ENCODE data around the gene IGSF21.

IGSF21 gene

DNA sequence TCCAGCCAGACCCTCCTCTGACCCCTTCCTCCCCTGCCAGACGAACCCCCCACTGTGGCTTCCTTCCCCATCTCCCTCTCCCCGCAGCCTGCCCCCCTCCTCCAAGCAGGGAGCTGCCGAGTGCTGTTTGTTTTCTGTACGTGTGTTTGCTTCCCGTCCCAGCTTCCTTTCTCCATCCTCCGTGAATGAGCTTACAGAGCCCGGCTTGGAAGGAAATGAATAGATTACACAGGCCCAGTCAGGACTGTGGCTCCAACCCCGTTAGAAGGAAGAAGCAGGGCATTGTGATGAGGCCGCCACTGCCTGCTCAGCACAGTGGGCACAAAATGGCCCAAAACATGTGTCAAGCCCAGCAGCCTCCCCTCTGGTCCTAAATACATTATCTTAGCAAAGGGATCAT lies 123.2 kb downstream of the IGSF21 start:
- no peak for DNase-seq

DNA sequence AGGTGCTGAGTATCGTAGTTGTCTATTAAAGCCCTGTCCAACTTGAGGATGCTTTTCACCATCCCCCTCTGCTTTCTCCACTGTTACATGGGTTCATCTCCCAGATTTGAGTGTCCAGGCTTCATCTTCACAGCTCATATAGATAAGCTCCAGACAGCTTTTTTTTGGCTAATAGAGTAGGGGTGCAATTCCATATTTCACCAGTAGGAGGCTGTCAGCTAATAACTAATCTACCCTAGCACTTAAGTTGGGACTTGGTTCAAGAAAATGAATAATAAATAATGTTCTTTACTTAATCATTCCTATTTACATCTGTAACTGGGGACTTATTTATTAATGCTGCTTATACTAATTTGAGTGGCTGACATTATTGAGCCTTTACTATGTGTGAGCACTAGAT lies 124.5 kb downstream of the IGSF21 start:
- DNase-seq, result no peak

DNA sequence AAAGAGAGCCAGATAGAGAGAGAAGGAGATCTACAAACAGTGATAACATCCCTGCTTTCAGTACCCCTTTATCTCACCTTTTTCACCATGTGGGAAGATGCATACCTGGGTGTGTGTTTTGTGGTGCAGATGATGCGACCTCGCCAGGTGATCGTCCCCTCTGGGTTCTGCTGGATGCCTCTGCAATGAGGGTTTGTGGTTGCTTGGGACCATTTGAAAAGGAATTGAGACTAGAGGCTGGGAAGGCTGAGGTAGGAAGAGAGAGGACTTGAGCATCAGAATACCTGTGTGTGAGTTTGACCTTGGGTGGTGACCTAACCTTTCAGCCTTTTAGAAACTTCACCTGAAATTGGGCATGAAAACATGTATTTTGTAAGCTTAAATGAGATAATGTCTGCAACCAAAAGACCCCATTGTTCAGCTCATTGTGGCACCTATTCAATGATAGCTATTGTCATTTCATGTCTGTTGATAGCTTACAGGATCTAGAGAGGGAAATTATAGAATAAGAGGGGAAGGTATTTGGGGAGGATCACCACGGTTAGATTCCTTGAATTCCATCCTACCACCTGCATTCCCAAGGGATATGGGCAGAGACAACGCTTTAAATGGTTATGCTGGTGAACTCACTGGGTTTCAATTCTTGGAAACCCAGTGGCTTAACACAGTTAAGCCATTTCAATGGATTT lies 125.7 kb downstream of the IGSF21 start:
- DNase-seq, result no peak

DNA sequence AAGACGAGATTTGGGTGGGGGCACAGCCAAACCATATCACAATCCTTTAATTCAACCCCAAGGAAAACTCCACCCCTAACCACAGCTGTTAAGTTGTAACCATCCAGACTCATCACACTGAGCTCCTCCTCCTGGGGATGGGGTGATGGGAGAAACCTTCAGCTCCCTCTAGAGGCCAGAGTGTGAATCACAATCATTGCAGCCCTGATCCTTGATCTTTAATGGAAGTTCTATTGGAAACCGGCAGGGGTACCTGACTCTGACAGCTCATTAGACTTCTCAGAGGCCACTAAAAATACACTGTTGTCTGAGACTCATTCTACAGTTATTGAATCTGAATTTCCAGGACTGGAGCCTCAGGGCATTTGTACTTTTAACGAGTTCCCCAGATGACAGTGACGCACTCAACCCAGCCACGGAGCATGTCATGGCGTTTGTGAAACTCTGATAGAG lies 127.2 kb downstream of the IGSF21 start:
- DNase-seq, result no peak

DNA sequence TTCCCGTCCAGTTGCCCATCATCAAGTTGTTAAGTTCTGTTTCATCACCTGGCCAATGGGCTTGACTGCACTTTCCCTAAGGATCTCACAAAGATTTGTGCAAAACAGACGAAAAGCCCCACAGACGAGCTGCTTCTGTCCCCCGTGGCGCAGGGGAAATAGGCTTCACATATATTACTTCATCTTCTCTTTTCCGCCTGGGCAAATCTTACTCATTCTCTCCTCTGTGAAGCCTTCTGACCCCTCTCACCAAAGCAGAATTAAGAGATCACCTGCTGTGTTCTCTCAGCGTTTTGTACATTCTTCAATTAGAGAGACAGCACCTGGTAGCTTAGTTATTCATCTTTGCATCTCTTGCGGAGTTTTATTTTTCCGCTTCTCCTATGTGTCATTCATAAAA lies 129.8 kb downstream of the IGSF21 start:
- no peak for DNase-seq

DNA sequence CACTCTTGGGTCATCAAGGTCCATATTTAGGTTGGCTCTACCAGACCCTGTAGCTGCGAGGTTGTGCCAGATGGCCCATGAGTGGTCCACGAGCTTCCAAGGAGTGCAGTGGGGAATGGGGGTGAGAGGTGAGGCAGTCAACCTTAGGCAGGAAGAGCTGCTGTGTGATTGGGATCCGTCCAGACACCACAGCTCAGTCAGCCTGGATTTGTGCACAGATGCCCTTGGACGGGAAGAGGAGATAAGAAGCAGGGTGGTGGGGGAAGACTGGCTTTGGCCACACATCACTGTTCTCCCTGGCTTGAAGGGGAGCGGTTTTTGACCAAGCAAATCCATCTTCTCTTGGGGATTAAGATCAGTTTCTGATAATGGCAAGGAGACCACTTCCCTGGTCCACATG lies 130.6 kb downstream of the IGSF21 start:
- DNase-seq, result no peak

DNA sequence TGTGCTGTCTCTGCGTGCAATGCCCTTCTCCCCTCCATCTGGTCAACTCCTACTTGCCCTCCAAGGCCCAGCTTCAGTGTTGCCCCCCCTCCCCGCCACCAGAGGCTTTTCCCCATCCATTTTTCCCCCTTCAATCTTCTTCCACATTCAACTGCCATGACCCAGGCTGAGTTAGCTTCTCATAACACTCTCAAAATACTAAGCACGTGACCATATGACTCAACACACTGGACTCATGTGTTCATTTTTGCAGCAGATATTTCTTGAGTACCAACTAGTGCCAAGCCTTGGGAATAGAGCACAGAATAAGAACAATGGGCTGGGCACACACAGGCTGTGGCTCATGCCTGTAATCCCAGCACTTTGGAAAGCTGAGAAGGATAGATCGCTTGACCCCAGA lies 132.1 kb downstream of the IGSF21 start:
- no peak for DNase-seq

DNA sequence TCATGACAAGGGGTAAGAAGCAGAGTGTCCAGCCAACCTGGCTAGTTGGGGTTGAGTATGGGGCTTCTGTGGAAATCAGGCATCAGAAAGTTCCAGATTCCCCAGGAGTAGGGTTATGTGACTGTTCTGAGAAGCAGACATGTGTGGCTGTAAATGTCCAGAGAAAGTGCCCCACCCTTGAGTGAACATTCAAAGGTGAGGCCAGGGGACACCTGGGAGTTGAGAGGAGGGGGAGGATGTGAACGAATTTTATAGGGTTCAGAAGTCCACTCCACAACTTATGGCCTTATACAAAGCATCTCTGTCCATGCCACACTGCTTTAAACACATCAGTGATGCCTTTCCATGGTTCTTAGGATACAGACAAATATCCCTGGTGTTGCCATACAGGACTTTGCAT lies 133.3 kb downstream of the IGSF21 start:
- no peak for DNase-seq

DNA sequence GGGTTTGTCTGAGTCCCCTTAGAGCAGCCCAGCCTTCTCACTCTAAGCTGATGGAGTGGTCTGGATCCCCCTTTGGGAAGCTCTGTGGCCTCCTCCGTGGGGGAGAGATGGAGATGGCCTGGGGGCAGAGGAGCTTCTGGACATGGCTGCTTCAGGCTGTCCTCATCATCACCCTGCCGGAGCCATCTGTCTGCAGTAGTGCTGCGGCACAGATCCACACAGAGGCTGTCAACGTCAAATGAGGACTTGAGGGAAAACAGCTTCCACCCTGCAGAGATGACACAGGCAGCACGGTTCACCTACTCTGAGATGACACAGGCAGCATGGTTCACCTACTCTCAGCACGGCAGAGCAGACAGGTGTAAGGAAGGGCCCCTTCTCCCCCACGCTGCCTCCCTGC lies 134.3 kb downstream of the IGSF21 start:
- DNase-seq, result no peak

DNA sequence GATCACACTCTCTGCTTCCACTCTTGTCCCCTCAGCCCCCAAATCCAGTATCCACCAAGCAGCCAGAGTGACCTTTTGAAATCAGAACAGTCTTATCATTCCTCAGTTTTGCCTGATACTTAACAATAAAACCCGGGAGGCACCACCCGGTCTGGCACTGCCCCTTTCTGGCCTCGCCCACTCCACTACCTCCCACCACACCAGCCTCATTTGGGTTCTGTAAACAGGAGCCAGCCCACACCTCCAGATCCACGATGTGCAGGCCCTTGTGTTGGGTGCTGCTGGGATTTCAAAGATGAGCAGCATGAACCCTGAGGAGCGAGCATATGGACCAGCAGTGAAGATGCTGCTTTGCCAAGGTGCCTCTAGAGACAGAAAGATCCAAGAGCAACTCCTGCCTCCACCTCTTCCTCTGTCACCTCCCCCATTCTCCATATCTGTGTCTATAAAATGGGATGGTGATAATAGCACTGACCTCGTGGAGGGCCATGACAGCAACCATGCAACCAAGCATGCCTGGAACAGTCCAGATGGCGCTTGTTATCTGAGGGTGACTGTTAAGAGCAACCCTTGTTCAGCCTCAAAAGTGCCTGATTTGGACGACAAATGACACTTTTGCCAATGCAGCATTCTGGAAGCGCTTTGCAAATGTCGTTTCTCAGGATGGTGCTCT lies 136.0 kb downstream of the IGSF21 start:
- no peak for DNase-seq

DNA sequence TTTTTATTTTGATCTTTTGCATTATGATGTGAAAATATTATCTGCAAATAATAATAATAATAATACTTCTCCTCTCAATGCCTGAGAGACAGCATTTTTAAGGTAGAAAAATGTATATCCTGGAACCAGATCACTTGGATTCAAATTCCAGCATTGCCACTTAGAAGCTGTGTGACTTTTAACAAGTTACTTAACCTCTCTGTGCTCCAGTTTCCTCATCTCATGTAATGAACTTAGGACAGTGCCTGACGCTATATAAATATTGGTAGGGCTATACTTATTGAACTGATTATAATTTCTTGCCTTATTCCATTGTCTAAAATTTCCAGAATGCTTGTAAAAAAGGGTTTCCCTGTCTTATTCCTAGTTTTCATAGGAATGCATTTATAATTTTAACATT lies 137.2 kb downstream of the IGSF21 start:
- no peak for DNase-seq

DNA sequence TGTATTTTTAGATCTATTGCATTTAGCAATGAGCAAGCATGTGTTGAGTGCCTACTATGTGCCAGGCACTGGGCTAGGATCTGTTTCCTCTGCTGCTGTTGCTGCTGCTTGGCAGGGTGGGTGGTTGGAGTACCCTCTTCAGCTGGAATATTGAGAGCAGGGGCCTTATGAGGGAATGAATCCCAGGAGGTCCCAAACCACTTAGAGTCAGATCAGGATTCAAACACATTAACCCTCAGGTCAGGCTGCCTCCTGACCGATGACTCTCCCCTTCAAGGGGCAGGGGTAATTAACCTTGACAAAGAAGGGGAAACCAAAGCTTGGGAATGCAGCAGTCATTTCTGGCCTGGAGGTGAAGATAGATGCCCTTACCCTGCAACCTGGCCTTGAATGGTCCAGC lies 138.0 kb downstream of the IGSF21 start:
- DNase-seq, result no peak

DNA sequence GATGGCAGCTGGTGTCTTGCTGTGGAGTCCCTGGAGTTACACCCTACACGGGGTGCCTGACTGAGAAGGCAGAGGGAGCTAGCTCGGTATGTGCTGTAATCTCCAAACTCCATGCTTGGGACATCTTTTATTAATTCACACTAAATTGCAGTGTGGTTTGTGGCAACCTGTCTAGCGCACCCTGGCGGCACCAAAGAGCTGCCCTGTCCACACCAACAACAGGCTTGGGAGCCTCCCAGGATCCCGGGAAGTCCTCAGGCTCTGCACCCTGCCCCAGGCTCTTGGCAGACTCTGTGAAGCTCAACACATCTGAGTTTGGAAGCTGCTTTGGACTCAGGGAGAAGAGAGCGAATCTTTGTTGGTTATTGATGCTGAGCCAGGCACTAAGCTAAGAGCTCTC lies 138.9 kb downstream of the IGSF21 start:
- DNase-seq, result no peak

DNA sequence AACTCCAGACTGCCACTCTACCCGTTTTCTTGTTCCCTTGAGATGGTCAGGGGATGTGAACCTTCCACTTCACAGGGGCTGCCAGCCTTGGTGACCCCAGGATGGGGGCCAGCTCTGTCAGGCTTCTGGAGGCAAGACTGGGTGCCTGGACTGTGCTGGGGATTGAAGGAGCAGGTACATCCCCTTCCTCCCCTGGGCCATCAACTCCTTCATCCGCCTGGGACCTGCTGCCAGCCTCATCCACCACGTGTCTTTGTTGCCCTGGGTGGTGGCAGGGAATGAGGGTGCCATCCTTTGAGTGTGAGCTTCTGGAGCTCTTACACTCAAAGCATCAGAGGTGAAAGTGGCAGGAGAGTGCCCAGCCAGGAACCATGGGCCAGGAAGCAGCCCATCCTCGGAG lies 139.6 kb downstream of the IGSF21 start:
- no peak for DNase-seq

DNA sequence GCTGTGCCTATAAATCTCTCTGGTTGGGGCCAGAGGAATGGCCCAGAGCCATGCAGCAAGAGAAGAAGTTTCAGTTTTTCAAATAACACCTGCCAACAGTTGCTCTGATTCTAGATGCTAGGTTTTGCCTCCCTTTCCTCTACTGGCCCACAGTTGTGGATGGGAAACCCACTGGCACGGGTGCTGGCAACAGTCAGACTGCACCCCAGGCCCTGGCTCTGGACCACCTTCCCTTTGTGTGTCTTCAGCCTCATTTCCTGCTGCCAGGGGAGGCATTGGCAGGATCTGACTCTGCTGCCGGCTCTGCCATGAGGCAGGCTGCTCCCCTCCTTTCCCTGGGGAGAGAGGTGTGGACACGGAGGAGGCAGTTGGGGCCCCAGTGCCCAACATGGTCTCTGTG lies 142.0 kb downstream of the IGSF21 start:
- DNase-seq, result no peak

DNA sequence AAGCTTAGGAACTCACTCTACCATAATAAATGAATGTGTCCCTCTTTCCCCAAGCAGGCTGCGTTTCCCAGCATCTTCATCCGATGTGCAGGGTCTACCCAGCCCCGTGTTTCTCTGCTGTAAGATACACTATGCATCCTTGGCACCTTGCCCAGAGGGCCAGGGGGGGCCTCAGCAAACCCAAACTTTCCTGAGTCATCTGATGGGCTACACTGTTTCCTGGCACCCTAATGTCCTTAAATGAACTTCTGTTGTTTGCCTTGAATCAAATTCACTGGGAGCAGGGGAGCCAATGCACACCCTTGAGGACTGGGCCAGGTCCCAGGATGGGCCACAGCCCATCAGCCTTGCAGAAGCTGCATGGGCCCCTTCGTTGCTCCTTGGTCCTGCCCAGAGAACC lies 145.5 kb downstream of the IGSF21 start:
- no peak for DNase-seq

DNA sequence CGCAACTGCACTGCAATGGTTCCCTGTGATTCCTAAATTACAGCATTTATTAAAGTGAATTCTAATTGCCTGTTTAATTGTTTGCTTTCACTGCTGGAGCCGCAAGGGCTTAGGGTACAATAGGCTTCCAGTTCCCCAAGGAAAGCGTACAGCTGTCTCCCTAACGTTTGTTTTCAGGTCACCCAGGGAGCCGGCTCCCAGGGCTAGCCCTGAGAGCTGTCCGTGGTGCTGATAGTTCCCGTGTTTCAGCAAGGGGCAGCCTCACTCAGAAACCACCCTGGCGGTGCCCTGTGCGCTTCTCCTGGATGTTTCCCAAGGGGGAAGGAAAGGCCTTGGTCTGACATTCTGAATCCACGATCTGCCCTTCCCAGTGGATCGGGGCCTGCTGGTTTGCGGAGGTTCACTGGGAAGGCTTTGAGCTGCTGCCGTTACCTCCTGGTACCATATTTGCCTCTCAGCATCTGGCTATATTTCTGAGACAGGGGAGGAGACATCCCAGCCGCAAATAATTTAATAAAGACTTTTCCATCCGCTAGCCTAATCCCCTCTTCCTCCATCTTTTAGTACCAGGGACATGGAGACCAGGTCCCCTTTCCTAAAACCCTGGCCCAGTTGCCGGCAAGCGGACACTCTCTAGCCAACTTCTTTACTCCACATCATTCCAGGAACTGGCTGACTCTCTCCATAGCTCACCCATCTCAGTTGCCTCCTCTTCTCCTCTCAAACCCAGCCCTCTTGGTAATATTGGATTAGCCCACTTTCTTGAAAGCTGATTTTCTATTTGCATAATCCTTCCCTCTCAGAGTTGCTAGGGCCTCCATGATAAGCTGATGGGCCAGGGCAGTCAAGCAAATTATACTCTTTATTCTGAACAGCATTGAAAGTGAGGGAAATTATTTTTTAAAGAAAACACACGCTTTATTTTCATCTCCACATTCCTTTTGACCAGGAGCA lies 149.0 kb downstream of the IGSF21 start:
- no peak for DNase-seq

DNA sequence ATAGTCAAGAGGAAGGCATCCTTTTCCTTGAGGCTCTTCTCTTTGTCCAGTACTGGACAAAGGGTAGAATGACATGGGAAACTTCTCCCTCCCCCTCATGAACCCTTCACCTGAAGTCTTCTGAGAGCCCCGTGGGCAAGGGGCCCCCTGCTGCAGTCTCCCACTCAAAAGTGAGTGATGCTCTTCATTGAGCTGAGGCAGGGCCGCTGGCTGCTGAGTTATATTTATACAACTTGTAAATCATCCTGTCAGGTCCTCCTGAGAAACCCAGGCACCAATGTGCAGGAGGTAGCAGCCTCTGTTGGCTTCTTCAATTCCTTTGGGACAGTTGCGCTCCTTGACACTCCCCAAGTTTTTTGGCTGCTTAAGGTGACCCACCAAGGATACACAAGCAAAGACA lies 150.2 kb downstream of the IGSF21 start:
- DNase-seq, result no peak

DNA sequence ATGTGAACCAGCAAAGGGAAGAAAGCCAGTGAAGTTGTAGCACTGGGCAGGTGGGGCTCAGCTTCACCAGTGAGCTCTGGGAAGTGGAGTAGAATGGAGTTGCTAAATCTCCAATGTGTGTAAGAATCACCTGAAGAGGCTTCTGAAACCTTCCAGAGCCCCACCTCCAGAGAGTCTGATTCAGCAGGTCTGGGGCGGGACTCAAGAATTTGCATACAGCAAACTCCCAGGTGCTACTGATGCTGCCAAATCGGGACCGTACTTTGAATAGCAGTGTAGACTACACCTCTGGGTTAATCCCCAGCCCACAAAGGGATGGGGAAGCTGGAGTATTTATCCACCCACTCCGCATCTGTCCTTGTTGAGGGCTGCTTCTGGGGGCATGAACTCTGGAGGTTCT lies 154.3 kb downstream of the IGSF21 start:
- no peak for DNase-seq

DNA sequence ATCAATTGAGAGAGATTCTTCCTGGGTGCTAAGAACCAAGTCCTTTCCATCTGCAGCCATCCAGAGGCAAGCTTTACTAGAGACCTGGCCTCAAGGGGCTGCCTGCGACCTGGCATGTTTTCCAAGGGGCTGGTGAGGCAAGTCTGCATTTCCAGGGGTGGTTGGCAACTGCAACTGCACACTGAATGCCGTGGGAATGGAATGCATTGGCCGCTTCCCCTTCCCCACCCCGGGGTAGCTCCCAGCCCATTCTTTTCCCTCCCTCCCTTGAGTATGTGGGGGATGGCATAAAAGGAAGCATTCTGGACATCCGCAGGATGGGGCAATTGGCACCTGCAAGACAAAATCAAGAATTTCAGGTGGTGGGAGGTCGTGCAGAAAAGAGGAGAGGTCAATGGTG lies 155.1 kb downstream of the IGSF21 start:
- DNase-seq, result no peak

DNA sequence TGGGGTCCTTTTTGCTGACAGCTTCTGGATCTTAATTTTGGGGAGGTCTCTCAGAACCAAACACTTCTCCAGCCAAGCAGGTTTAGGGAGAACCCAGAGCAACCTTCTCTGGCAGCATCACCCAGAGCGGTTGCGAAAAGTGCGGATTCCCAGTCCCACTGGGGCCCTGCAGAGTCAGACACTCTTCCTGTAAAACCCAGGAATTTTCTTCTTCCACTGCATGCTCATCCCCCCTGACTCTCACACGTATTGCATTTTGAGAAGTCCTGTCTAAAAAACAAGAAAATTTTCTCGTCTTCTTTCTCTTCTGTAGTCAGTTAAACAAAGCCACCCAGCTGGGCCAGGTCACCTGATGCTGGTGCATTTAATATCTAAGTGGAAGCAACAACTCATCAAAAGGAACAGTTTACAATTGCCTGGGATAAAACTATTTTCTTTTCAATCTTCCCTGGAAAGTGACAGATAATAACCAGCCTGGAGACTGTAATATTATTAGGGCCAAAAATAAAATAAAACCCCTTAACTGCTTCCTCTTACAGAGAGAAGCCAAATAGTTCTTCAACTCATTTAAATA lies 156.0 kb downstream of the IGSF21 start:
- no peak for DNase-seq

DNA sequence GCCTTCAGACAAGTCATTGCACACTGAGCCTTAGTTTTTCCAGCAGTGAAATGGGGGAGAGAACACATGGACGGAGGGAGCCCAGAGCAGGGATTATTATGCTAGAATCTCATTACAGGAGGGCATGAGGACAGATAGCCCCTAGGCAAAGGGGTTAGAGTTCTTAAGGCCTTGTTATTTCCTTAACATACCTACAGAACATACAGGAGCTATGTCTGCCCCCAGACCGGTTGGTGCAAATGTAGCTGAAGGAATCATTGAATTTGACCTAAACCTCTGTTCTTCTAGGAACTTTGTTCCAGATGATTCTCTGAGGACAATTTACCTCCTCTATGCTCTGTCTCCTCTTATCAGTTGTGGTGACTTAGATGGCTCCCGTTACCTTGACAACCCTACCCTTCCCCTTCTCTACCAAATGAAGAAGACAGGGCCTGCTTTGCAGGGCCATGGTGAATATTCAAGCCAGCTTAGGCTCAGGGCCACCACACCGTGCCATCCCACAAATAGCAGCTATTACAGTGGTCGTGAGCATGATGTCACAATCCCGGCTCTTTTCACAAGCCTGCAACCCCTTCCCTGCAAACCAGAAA lies 156.9 kb downstream of the IGSF21 start:
- no peak for DNase-seq

DNA sequence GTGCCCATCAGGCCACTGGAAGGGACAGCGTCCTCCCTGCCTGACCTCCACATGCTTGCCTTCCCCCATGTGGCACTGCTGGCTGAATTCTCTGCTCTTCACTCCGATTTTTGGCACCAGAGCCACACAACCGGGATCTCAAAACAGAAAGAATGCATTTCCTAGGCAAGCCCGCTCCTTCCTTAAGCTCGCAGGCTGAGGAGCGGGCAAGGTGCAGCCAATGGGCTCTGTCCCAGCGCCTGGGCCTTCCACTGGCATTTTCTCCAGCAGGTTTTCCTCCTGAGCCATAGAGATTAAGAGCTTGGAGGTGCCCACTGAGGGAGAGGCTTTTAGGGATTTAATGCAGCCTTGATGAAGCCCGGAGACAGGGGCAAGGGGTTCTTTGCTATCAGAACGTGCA lies 158.0 kb downstream of the IGSF21 start:
- DNase-seq, result no peak

Measured in effector CD4-positive, alpha-beta T cell (primary cell).